Measurements from ENCODE around the gene C19orf44. TPM values are rescaled to one million over a fixed set of nuclear protein-coding genes. Genes with fewer than 3 reads are reported as not detected.
A peak's percentile ranks its signal among the peaks of the same experiment; 100 is the strongest.

The C19orf44 gene
- total RNA-seq, 2 donors from 2014 or later, result 7.9 TPM

DNA sequence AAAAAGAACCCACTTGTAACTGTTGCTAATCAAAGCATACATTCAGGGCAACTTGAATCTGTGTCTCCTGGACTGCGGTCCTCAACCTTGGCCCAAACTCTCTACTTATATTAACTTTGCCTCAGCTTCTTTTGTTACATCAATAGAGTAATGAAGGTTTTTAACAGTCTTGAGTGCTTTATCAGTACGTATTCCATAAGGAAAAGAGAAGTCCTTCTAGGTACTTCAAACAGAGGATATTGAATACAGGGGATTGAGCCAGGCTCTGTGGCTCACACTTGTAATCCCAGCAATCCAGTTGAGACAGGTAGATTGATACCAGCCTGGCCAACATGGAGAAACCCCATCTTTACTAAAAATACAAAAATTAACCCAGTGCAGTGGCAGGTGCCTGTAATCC lies 23.2 kb upstream of the C19orf44 start:
- H3K36me3 Mint-ChIP-seq (ENCODE audit: low read depth), result no peaks in the 10 kb centered on the region
- no peaks in the 10 kb centered on the region for H3K36me3 ChIP-seq (ENCODE audit: control insufficient read depth, insufficient read depth, low read length)
- no peak overlapping the region for H3K27ac ChIP-seq (ENCODE audit: low read depth, low read length)
- H3K27me3 Mint-ChIP-seq (ENCODE audit: insufficient read depth), result peaks cover 19% of the 10 kb centered on the region
- H3K4me1 Mint-ChIP-seq, result peaks cover 26% of the 10 kb centered on the region
- no peak overlapping the region for H3K4me3 ChIP-seq (ENCODE audit: low read length)
- no peak overlapping the region for H3K27ac Mint-ChIP-seq
- DNase-seq, result no peak
- TF ChIP-seq, protein P1, sequence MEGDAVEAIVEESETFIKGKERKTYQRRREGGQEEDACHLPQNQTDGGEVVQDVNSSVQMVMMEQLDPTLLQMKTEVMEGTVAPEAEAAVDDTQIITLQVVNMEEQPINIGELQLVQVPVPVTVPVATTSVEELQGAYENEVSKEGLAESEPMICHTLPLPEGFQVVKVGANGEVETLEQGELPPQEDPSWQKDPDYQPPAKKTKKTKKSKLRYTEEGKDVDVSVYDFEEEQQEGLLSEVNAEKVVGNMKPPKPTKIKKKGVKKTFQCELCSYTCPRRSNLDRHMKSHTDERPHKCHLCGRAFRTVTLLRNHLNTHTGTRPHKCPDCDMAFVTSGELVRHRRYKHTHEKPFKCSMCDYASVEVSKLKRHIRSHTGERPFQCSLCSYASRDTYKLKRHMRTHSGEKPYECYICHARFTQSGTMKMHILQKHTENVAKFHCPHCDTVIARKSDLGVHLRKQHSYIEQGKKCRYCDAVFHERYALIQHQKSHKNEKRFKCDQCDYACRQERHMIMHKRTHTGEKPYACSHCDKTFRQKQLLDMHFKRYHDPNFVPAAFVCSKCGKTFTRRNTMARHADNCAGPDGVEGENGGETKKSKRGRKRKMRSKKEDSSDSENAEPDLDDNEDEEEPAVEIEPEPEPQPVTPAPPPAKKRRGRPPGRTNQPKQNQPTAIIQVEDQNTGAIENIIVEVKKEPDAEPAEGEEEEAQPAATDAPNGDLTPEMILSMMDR (conservative IDR thresholded peaks at IDR 0.05), result no peak
- H3K4me1 ChIP-seq (ENCODE audit: control insufficient read depth, insufficient read depth, low read length), result peaks cover 8% of the 10 kb centered on the region
- no peaks in the 10 kb centered on the region for H3K27me3 ChIP-seq (ENCODE audit: control insufficient read depth, insufficient read depth, low read length, poor library complexity, severe bottlenecking)
- H3K9ac ChIP-seq (ENCODE audit: extremely low read depth, low read length, poor library complexity, severe bottlenecking), result no peak overlapping the region
- H3K9me3 ChIP-seq (ENCODE audit: control insufficient read depth, low read length), result peaks cover 6% of the 10 kb centered on the region
- WGBS, 2 experiments (ENCODE audit: insufficient coverage in 1 of 2, insufficient read length in 1 of 2), result 98 to 100% methylated on average over 1 to 2 of the region's 2 CpGs
- peaks cover 3% of the 10 kb centered on the region for H3K9me3 Mint-ChIP-seq
- H3K4me3 Mint-ChIP-seq, result peak overlapping the region; percentile 81

DNA sequence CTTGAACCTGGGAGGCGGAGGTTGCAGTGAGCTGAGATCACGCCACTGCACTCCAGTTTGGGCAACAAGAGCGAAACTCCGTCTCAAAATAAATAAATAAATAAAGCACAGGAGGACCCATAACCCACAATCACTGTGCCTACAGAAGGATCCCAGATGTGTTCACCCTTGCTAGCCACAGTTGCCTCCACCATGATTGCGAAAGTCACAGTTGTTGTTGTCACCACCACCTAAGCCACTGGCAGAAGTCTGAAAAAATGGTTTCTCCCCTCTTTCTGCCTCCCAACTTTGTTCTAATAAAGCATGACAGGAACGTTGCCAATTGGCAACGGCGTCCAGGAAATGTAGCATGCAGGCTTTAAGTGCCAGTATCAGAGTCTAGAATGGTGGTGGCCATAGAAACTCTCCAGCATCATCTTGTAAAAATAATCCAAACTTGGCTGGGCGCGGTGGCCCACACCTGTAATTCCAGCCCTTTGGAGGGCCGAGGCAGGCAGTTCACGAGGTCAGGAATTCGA lies 22.3 kb upstream of the C19orf44 start:
- Histone ChIP-seq H3K27me3 (ENCODE audit: control insufficient read depth, insufficient read depth, low read length, poor library complexity, severe bottlenecking) (no peaks in the 10 kb centered on the region), H3K4me1 (ENCODE audit: control insufficient read depth, insufficient read depth, low read length) (peaks cover 8% of the 10 kb centered on the region), H3K27ac (ENCODE audit: low read depth, low read length) (no peak overlapping the region), H3K4me3 (ENCODE audit: low read length) (no peak overlapping the region), H3K36me3 (ENCODE audit: control insufficient read depth, insufficient read depth, low read length) (no peaks in the 10 kb centered on the region), H3K9me3 (ENCODE audit: control insufficient read depth, low read length) (peaks cover 6% of the 10 kb centered on the region), H3K9ac (ENCODE audit: extremely low read depth, low read length, poor library complexity, severe bottlenecking) (no peak overlapping the region)
- TF ChIP-seq, protein P1 (conservative IDR thresholded peaks at IDR 0.05), result no peak
- H3K27me3 Mint-ChIP-seq (ENCODE audit: insufficient read depth), result peaks cover 11% of the 10 kb centered on the region
- H3K4me1 Mint-ChIP-seq, result peaks cover 24% of the 10 kb centered on the region
- peaks cover 3% of the 10 kb centered on the region for H3K9me3 Mint-ChIP-seq
- no peak overlapping the region for H3K27ac Mint-ChIP-seq
- no peak overlapping the region for H3K4me3 Mint-ChIP-seq
- DNase-seq, result no peak
- no peaks in the 10 kb centered on the region for H3K36me3 Mint-ChIP-seq (ENCODE audit: low read depth)
- 93 to 100% methylated on average over 11 to 13 of the region's 13 CpGs for WGBS, 2 experiments (ENCODE audit: insufficient coverage in 1 of 2, insufficient read length in 1 of 2)

DNA sequence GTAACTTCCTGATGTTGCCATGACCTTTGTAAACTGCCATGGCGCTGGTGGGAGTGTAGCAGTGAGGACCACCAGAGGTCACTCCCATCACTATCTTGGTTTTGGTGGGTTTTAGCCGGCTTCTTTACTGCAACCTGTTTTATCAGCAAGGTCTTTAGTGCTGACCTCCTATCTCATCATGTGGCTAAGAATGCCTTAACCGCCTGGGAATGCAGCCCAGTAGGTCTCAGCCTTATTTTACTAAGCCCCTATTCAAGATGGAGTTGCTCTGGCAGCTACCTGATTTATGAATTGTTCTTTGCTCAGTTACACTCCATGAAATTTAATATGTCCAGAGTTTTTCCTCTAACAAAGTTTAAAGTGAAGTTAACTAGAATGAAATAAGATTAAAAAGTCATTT lies 19.8 kb upstream of the C19orf44 start:
- peaks cover 3% of the 10 kb centered on the region for H3K9me3 Mint-ChIP-seq
- no peak overlapping the region for H3K4me3 Mint-ChIP-seq
- H3K4me1 Mint-ChIP-seq, result peaks cover 3% of the 10 kb centered on the region
- TF ChIP-seq, protein P1 (conservative IDR thresholded peaks at IDR 0.05), result peak; percentile 47
- no peaks in the 10 kb centered on the region for H3K36me3 Mint-ChIP-seq (ENCODE audit: low read depth)
- H3K36me3 ChIP-seq (ENCODE audit: control insufficient read depth, insufficient read depth, low read length), result no peaks in the 10 kb centered on the region
- H3K9me3 ChIP-seq (ENCODE audit: control insufficient read depth, low read length), result peaks cover 6% of the 10 kb centered on the region
- H3K4me3 ChIP-seq (ENCODE audit: low read length), result no peak overlapping the region
- WGBS, 2 experiments (ENCODE audit: insufficient coverage in 1 of 2, insufficient read length in 1 of 2), result 56 to 61% methylated on average over 2 to 3 of the region's 3 CpGs
- H3K4me1 ChIP-seq (ENCODE audit: control insufficient read depth, insufficient read depth, low read length), result no peaks in the 10 kb centered on the region
- H3K9ac ChIP-seq (ENCODE audit: extremely low read depth, low read length, poor library complexity, severe bottlenecking), result no peak overlapping the region
- peak; percentile 60 for DNase-seq
- no peak overlapping the region for H3K27ac ChIP-seq (ENCODE audit: low read depth, low read length)
- peaks cover 2% of the 10 kb centered on the region for H3K27me3 Mint-ChIP-seq (ENCODE audit: insufficient read depth)
- H3K27ac Mint-ChIP-seq, result peak overlapping the region; percentile 95
- H3K27me3 ChIP-seq (ENCODE audit: control insufficient read depth, insufficient read depth, low read length, poor library complexity, severe bottlenecking), result no peaks in the 10 kb centered on the region

Data from endodermal cell (in vitro differentiated cells).